ENCODE measurements around the gene KDM2B. TPM values are rescaled to one million over a fixed set of nuclear protein-coding genes. Genes with fewer than 3 reads are reported as not detected.

The KDM2B gene
- total RNA-seq, 1 donor from 2014 or later: 23.8 TPM

- no peak for DNase-seq (ENCODE audit: low read depth)
- H3K4me3 ChIP-seq (ENCODE audit: low read depth, low read length): no peak overlapping the region
- TF ChIP-seq CTCF (conservative IDR thresholded peaks at IDR 0.05; ENCODE audit: low read depth, low read length): no peak
Observed at GRCh38 chr12:121432740-121433480, 147.9 kb downstream of the KDM2B start.

GRCh38 chr12:121430833-121431415 is 149.9 kb downstream of the KDM2B start:
- no peak for DNase-seq (ENCODE audit: low read depth)
- no peak overlapping the region for H3K4me3 ChIP-seq (ENCODE audit: low read depth, low read length)
- TF ChIP-seq CTCF (conservative IDR thresholded peaks at IDR 0.05; ENCODE audit: low read depth, low read length): no peak

DNA sequence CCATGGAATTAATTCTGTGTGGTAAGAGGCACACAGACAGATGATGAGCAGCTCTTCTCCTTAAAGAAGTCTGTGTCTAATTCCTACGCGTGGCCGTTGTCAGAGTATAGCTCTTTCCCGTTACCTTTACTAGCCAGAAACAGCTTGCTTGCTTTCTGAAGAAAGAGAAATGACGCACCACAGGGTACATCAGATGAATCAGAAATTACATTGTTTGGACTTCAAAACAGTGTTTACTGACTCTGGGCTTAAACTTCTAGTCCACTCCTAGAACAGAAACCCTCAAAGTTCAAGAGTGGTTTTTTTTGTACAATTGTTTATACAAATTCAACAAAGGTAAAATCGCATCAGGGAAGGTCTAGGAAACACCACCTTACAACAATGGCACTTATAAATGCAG is 151.9 kb downstream of the KDM2B start:
- TF ChIP-seq CTCF (conservative IDR thresholded peaks at IDR 0.05; ENCODE audit: low read depth, low read length): no peak
- no peak overlapping the region for H3K4me3 ChIP-seq (ENCODE audit: low read depth, low read length)
- DNase-seq (ENCODE audit: low read depth): no peak

- no peak overlapping the region for H3K4me3 ChIP-seq (ENCODE audit: low read depth, low read length)
- DNase-seq (ENCODE audit: low read depth): no peak
- TF ChIP-seq CTCF (conservative IDR thresholded peaks at IDR 0.05; ENCODE audit: low read depth, low read length): no peak
Observed at GRCh38 chr12:121427556-121428050, 153.2 kb downstream of the KDM2B start.

GRCh38 chr12:121424624-121424975 is 156.2 kb downstream of the KDM2B start:
- DNase-seq (ENCODE audit: low read depth): no peak
- TF ChIP-seq CTCF (conservative IDR thresholded peaks at IDR 0.05; ENCODE audit: low read depth, low read length): no peak
- H3K4me3 ChIP-seq (ENCODE audit: low read depth, low read length): no peak overlapping the region

- H3K4me3 ChIP-seq (ENCODE audit: low read depth, low read length): no peak overlapping the region
- no peak for TF ChIP-seq CTCF (conservative IDR thresholded peaks at IDR 0.05; ENCODE audit: low read depth, low read length)
- no peak for DNase-seq (ENCODE audit: low read depth)
Observed at GRCh38 chr12:121423682-121424623, 156.9 kb downstream of the KDM2B start.
